ENCODE results near the gene BHMT. TPM values are rescaled to one million over a fixed set of nuclear protein-coding genes. Genes with fewer than 3 reads are reported as not detected.

The BHMT gene
- under 0.01 TPM in 1 of 2 replicates, not detected in the other for total RNA-seq

GRCh38 chr5:79111387-79111959, at the start of gene BHMT:
TSS of gene BHMT (plus strand) at chr5:79111809. CDS start at chr5:79111886, 77 bp downstream.

GRCh38 chr5:79069488-79070349, 41.9 kb upstream of the BHMT start, which contains the start of the genes BHMT2 and DMGDH:
TSS of gene BHMT2 (plus strand) at chr5:79069767. CDS start at chr5:79069783, 16 bp downstream.
TSS of gene DMGDH (minus strand) at chr5:79069674. CDS start at chr5:79069620, 54 bp downstream.

Other genes starting within 250 kb of the BHMT start
- 19.9 and 41.4 TPM in 2 replicates for gene ARSB, start 126.5 kb upstream of the BHMT start, total RNA-seq
- gene DMGDH, start 42.1 kb upstream of the BHMT start, total RNA-seq, result 0.58 and 3.7 TPM in 2 replicates
- gene BHMT2, start 42.0 kb upstream of the BHMT start, total RNA-seq, result 0.58 and 3.7 TPM in 2 replicates
- 5.9 and 15.8 TPM in 2 replicates for gene JMY, start 124.3 kb downstream of the BHMT start, total RNA-seq